NCI-H128 (cell line): ENCODE measurements around the gene DACT3.

Experiments used
- DNase-seq: peaks from one replicate; lab custom pipeline; 2025; ENCODE audit not compliant: unreplicated experiment; lab: John Stamatoyannopoulos, UW

The DACT3 gene

DNA sequence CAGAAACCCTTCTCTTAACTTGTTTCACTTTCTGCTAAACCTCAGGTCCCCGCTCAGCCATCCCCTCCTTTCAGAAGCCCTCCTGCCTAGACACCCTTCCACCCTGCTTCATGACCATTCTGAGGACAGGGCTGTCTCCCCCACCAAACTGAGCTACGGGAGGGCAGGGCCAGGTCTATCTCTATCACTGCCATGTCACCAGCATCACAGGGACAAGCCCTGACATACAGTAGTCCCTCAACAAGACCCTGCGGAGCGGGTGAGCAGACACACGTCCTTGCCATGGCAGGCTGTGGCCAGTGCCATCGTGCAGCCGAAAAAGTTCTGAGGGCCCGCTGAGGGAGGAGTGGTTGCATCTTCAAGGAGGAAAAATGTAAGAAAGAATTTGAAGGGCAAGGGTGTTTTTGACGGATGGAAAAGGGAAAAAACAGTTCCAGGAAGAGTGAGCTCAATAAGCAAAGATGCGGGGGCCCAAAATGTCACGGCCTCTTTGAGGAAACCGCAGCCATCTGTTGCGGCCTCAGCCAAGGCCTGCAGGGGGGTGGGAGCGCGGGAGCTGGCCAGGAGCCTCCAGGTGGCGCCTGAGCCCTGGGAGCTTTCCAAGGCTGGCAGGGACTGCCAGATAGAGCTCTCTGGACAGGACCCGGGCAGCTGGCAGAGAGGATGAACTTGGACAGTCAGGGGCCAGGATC is 44.2 kb downstream of the DACT3 start:
- no peak for DNase-seq

DNA sequence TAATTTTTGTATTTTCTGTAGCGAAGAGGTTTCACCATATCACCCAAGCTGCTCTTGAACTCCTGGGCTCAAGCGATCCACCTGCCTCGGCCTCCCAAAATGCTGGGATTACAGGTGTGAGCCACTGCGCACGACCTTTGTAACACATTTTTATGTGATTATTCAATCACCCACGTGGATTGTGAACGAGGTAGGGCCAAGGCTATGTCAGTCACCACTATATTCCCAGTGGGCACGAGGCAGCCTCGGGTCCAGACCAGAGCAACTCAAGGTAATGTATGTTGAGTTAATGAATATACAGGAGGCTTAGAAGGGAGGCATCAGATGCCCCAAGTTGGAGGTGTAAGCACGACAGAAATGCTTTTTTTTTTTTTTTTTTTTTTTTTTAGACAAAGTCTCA is 45.0 kb downstream of the DACT3 start:
- no peak for DNase-seq

DNA sequence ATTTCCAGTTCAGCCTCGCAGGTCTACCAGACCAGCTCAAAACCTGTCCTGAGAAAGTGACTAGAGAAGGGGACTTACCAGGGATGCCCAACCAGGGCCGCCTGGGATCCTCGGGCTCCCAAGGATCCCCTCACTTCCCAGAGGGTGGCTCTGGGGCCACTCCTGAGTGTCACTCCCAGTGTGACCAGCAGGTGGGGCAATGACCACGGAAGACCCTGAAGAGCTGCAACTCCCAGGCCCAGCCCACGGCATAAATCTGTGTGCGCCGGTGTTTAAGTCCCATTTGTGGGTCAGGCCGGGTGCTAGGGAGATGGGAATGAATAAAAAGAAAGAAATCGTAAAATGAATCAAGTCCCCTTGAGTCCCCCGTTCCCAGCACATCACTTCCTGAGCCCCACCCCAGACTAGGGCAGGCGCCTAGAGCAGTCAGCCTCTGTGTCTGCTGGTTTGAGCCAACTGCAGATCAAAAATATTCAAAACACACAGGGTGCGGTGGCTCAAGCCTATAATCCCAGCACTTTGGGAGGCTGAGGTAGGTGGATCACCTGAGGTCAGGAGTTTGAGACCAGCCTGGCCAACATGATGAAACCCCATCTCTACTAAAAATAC is 46.8 kb downstream of the DACT3 start:
- DNase-seq: peak; percentile 80

- no peak for DNase-seq
These were observed 47.5 kb downstream of the DACT3 start for GRCh38 chr19:46613525-46613924.

DNA sequence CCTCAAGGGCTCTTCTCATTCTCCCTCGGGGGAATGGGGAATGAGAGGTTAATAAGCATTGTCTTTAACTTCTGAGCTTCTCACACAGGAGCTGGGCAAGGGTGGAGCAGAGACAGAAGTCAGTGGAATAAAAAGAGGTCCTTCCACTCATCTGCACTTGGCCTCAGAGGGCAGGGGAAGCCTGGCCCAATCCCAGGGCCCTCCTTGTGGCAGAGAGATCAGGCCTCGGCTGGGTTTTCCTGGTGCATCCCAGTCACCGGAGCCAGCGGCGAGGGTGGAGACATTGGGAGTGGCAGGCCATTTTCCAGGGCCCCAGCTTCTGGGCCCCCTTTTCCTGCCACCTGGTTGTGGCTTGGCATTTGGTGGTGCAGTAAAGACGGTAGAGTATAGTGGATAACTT is 49.2 kb downstream of the DACT3 start:
- DNase-seq: no peak

DNA sequence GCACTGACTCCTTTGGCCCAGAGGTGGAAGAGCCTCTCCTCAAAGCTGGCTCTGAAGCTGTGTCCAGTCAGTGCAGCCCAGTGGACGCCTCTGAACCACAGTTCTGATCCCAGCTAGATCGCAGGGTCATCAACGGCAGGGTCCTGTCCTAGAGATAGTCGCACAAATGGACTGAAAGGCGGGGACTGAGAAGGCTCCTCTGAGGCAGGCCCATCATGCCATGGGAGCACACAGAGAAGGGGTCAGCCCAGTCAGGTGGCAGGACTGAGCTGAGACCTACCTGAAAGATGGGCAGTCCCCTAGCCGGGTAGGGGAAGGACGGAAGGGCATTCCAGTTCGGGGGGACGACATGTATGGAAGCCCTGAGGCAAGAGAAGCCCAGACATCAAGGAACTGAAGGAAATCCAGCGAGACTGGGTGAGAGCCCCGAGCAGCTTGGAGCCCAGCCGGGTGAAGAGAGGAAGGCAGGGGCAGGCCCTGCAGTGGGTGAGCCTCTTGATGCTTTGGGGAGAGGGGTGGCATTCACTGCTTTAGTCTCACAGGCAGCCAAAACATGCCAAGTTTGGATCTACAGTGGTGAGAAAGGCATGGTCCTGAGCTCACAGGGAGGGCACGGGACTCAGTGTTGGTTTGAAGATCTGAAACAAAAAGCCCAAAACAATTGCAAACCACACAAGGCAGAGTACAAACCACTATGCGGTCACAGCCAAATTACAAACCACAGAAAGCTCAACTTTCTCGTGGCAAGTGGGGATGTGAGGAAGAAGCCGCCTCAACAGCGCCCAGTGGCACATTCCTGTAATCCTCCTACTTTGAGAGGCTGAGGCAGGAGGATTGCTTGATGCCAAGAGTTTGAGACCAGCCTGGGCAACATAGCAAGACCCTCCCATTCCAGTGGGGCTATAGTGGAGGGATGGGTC is 49.9 kb downstream of the DACT3 start:
- DNase-seq: no peak

- no peak for DNase-seq
These were observed 50.6 kb downstream of the DACT3 start for GRCh38 chr19:46610413-46610775.

DNA sequence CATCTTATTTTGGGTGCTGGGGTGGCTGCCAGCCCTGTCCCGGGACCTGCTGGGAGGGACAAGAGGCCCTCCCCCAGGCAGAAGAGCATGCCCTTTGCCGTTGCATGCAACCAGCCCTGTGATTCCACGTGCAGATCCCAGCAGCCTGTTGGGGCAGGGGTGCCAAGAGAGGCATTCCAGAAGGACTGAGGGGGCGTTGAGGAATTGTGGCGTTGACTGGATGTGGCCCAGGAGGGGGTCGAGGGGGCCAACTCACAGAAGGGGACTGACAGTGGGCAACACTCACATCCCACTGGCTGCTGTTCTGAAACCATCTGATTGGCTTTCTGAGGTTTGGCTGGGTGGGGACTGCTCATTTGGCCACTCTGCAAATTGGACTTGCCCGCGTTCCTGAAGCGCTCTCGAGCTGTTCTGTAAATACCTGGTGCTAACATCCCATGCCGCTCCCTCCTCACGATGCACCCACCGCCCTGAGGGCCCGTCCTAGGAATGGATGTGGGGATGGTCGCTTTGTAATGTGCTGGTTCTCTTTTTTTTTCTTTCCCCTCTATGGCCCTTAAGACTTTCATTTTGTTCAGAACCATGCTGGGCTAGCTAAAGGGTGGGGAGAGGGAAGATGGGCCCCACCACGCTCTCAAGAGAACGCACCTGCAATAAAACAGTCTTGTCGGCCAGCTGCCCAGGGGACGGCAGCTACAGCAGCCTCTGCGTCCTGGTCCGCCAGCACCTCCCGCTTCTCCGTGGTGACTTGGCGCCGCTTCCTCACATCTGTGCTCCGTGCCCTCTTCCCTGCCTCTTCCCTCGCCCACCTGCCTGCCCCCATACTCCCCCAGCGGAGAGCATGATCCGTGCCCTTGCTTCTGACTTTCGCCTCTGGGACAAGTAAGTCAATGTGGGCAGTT is 51.2 kb downstream of the DACT3 start:
- DNase-seq: no peak

DNA sequence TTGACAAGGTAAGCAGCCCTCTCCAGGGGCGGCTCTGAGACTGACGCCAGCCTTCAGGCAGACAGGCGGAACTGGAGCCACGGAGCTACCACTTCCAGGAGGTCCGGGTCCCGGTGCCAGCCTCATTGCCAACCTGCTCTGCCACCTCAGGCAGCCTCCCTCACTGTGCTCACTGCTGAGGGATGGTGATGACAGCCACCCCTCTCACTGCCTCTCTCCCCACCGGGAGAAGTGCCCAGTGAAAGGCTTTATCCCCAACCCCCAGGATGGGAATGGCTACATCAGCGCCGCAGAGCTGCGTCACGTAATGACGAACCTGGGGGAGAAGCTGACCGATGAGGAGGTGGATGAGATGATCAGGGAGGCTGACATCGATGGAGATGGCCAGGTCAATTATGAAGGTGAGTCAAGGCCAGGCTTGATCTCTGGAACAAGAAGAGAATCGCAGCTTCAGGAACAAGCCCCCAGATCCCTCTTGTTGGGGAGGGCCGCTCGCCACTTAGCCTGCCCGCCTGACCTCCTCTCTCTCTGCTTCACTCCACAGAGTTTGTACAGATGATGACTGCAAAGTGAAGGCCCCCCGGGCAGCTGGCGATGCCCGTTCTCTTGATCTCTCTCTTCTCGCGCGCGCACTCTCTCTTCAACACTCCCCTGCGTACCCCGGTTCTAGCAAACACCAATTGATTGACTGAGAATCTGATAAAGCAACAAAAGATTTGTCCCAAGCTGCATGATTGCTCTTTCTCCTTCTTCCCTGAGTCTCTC is 52.2 kb downstream of the DACT3 start:
- no peak for DNase-seq

GRCh38 chr19:46608178-46608577 is 52.8 kb downstream of the DACT3 start:
- DNase-seq: no peak

DNA sequence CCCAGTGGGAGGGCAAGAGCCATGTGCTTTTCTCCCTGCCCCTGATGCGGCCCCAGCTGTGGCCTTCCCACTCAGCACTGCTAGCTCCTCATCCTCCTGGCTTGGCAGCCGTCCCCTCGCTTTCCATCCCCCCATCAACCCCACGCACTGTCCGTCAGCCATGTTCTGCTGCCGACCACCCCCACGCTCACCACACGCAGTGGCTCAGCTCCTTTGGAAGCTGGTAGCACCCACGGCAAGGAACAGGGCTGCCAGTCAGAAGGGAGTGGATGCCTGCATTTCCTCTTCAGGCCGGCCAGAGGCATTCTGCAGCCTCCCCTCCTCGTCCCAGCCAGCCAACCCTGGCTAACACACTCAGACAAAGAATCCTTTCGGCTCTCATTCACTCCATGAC is 53.5 kb downstream of the DACT3 start:
- DNase-seq: no peak

DNA sequence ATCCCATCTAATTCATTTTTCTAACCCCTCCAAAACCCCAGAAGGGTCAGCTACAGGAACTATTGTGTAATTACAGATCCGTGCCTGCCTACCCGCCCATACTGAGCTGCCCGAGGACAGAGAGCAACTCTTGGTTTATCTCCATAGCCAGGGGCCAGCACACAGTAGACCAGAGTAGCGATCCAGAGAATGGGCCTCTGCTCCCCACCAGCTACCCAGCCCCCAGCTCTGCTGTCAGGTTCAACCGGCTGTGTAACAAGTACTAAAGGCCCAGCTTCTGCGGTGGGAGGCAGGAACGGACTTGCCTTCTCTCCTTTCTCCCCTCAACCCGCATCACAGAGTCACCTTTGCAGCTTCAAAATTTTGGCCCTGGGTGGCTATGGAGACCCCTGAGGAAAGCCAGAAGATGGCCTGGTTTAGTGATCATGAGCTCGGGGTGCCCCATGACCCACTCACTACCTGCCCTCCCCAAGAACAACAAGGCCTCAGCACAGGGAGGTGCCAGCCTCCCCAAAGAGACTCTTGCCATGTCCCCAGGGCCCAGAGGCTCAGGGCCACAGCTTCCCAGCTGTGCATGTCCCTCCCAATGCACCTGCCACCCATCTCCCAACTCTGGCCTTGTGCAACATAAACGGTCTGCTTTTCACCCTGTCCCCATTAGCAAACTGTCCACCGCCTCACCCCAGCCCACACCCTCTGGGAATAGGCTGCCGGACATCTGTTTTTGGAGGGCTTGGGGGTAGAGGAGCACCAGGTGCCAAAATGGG is 54.1 kb downstream of the DACT3 start:
- no peak for DNase-seq

DNA sequence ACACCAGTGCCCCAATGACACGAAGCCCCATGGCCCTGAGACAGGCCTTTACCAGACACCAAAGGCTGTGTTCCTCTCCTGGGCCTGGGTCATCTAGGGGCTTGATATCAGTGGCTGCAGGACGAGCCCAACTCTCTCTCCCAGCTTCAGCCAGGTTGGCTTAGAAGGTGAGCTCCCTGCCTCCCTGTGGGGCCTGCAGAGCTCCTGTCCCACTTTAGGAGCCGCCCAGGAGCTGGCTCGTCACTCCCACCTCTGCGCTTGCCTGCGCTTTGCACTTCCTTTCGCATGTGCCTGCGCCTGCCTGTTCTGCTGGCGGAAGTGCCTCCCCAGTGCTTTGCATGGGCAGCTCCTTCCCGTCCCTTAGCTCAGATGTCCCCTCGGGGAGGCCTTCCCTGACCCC is 55.0 kb downstream of the DACT3 start:
- no peak for DNase-seq

DNA sequence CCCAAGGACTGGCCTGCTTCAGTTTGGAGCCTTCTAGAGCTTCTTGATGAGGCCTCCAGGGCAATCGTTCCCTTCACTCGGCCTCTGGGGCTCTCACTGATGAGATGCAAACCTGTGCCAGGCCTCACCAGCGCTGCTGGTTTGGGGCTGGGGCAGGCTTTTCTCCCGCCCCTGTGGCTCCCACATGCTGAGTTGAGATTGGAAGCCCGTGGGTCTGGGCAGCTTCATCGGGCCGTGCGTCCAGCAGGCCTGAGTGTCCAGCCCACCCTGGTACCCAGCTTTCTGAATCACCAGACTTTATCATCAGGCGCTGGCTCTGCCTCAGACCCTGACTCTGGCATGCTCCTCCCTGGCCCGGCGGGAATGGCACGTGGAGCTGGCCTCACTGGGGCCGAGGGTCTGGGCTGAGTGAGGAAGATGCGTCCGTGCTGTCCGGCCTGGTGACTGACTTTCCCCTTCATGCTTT is 55.6 kb downstream of the DACT3 start:
- no peak for DNase-seq

GRCh38 chr19:46604781-46605355 is 56.1 kb downstream of the DACT3 start:
- no peak for DNase-seq

DNA sequence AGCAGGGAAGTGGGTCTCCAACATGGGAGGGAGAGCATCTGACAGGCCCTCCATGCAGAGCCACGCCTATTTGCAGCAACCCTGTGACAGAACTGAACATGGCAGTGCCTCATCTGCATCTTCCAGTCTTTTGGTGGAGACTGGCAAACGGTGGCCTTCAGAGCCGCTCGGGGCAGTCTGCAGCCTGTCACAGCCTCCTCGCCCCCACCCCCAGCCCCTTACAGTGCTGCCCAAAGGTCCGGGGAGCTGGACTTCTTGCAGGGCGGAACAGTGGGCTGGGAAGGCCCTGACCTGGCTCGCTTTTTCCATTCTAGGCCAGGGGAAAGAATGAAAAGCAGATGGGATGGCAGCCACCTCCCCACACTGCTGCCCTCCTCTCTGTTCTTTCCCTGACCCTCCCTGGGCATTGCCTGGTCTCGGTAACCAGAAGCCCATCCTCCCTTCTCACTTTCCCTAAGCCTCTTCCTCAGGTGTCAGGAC is 57.2 kb downstream of the DACT3 start:
- no peak for DNase-seq

DNA sequence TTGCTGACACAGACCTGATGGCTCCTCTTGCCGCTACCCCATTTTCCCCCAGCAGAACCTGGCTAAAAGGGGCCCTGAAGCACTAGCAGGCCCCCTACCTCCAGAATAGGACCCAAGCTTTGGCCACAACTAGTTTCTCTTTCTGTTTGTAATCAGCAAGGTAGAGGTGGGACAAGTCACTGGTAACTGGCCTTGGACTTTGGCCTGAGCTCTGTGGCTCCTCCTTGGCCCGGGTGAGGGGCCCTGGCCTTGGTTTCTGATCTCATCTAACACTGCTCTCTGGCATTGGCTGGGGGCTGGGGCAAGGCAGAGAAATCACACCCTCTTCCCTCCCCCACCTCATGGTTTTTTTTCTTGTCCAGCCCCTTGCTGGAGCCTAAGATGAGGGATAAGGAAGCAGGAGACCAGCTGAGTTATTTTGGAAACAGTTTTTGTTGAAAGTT is 57.8 kb downstream of the DACT3 start:
- no peak for DNase-seq

DNA sequence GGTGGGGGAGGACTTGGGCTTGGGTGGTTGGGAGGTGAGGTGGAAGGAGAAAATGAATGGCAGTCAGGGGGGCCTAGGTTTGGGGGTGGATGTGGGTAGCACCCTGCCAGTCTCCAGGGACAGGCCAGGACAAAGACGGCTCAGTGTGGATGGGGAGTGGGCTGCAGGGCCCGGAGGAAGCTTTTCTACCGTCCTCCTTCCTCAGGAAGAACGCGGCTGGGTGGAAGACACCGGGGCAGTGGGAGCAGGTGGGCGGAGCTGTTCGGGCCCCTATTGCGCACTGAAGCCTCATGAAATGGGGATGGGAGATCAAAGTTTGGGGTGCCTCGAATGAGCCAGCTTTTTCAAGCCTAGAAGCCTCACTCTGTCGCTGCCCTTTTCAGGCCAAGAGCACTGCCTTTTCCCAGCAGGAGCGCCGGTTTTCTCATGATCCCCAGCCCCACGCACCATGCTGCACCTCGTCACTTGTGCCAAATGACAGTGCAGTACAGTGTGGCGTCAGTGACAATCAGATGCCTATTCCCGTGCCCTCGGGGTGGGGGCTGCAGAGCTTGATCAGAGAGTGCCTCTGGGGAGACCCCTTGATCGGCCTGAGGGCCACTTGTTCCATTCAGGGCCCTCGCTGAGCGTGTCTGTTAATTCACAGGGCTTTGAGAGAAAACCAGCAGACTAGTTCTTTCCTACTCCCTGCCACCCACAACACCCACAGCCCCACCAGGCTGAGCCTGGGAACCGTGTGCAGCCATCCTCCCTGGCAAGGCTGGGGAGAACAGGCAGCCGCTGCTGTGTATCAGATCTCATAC is 58.4 kb downstream of the DACT3 start:
- no peak for DNase-seq
